Stimulated activated CD4-positive, alpha-beta T cell treated with anti-CD3 and anti-CD28 coated beads, Interleukin-15, amount 100 ng/mL, for 1 hour (primary cell): ENCODE data around the gene SH3RF3.

Experiments
- DNase-seq, 2 donors: peaks; one replicate each; pipeline ENCODE4 v3.0.0-alpha.2; 2020; ENCODE audit warnings: low read depth in 1 of 2, low spot score in 1 of 2

SH3RF3 gene

GRCh38 chr2:109513230-109513629 is 384.2 kb downstream of the SH3RF3 start:
- no peak for DNase-seq

- no peak for DNase-seq
Observed at GRCh38 chr2:109513749-109514588, 385.0 kb downstream of the SH3RF3 start.

DNA sequence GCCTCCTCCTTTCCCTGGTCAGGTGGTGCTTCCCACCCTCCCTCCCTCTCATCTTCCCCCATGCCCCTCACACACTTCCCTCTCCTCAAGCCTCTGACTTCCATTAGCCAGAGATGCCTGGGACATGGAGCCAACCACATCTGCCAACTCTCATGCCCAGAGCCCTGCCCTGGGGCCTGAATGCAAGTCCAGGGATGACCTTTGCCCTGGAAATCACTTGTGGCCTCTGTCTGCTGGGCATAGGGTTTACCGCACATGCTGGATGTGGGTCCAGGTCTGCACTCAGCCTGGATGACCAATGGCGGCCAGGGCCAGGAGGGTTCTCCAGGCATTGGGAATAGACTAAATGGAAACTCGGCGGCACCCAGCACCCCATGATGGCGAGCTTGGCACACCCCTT is 385.9 kb downstream of the SH3RF3 start:
- no peak for DNase-seq

GRCh38 chr2:109516445-109517117 is 387.6 kb downstream of the SH3RF3 start:
- DNase-seq: no peak

DNA sequence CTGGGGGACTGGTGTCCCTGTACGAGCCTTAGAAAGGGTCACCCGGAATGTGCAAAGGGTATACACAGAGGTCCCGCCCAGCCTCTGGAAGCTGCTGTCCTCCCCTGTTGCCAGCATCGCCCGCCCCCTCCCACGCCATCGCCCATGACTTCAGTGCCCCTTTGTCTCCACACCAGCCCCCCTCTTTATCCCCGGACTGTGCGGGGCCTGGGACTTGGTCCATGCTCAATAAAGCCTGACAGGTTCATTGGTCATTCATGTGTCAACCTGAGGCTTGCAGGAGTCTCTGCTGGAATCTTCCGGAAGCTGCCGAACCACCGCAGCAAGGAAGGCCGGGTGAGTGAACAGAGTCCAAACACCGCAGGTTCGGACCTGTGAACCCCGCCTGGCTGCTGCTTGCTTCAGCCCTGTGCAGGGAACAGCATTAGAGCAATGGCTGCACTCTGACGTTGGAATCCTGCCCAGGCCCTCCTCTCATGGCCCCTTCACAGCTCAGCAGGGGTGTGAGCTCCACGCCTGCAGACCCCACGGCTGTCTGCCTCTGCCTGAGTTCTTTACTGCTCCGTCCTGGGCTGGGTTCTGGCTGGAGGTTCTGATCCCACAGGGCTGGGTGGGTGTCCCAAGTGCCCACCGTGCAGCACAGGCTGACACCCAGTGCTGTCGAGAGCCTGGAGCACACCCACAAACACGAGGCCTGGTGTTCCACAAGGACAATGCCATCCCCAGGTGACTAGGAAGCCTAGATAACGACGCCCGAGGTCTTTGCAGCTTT is 388.3 kb downstream of the SH3RF3 start:
- no peak for DNase-seq

GRCh38 chr2:109519513-109519912 is 390.5 kb downstream of the SH3RF3 start:
- no peak for DNase-seq

DNA sequence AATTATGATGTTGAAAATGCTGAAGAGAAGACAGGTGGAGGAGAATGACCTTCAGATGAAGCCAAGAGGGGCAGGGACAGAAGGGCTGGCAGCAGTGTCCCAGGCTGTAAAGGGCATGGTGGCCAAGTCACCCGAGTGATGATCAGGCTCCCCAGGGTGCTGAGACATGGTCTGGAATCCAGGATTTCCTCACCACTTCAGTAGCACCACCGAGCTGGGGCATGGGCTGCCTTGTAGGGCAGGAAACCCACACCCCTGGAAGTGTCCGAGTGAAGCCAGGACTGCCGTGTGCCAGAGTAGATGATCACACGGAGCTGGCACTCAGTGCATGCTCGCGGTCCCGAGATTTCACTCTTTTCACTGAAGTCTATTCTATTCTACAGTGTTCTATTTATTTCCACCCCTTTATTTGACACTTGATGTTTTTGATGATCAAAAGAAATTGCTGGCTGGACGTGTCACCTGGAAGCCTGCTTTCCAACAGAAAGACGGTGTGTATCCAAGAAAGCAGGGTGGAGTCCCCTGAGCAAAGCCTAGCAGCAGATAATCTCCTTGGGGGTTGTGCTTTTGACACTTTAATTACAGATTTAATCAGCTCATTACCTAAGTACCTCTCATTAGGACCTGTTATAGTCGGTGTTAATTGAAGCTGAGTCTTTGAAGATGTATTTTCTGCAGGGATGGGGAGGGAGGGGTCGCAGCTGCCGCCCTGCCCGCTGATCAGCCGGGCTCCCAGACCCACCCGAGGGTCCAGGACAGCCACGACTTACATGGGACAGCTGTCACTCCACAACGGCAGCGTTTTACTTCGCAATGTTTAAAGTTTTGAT is 392.4 kb downstream of the SH3RF3 start:
- no peak for DNase-seq

DNA sequence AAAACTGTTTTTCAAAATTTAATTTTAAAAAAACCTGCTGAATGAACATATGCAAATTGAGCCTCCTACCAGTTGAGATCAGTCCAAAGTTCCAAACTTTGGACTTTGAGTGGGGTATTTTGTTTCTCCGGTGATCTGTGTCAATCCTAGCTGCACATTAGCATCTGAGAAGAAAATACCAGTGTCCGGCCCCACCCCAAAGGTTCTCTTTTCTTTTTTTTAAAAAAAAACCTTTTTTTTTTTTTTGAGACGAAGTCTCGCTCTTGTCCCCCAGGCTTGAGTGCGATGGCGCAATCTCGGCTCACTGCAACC is 393.0 kb downstream of the SH3RF3 start:
- no peak for DNase-seq

GRCh38 chr2:109523121-109523520 is 394.1 kb downstream of the SH3RF3 start:
- no peak for DNase-seq

DNA sequence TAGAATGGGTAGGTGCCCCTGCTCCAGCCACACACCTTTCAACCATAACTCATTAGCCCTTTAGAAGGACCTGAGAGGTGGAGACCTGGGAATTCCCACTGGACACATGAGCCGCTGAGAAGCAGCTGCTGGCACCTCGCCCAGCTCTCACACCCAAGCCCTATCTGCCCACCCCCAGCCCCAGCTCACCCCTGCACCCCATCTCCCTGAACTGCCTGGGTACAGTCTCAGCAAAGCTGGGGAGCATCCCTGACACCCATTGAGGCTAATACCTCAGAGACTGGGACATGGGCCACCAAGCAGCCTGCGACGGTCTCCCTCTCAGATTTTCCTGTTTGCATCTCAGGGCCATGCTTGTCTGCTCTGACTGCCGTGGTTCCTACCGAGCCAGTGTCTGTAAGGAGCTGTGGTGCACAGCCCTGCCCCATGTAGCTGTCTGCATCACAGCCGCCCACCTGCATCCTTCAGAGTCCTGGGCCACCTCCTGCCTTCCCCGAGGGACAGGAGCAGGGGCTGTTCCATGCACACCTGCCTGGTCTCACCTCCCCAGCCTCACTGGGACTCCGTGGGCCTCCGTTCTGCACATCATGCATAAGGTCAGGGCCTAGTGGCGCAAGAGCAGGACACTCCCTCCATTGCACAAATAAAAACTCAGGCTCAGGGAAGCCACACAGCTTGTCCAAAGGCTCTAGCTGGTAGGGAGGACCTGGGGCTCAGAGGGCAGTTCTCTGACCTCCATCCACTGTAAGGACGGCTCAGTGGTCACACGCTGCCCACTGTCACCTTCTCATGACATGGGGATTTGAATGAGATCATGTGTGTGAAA is 394.7 kb downstream of the SH3RF3 start:
- no peak for DNase-seq

GRCh38 chr2:109525836-109526235 is 396.8 kb downstream of the SH3RF3 start:
- DNase-seq: no peak

DNA sequence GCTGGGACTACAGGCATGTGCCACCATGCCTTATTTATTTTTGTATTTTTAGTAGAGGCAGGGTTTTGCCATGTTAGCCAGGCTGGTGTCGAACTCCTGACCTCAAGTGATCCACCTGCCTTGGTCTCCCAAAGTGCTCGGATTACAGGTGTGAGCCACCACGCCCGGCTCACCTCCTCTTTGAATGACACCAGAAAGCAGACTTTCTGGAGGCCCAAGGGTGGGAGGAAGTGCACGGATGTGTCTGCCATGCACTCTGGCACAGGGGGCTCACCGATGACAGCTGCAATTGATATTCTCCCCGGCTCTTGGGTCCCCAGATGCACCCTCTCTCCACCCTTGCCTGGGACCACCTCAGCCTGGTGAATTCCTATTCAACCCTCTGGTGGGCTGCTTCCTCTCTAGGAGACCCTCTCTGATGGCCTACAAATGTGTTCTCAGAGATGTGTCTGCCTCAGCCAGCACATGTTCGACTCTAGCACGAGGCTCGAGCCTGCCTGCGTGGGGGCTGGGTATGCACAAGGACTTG is 397.5 kb downstream of the SH3RF3 start:
- DNase-seq: no peak

DNA sequence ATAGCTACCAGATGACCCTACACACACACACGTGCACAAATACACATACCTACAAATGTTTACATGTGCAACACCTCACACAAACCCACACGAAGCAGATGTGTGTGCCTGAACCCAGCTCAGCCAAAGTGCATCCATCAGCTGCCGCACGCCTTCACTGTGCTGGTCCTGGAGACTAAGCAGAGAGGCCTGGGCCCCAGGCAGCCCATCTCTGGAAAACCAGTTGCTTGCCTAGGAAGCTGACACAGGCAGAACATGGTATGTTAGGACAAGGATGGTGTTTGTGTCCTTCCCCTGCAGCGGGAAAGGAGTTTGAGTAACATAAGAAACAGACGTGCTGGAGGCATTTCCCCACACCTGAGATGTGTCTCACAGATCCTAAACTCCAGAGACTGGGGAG is 398.1 kb downstream of the SH3RF3 start:
- no peak for DNase-seq

GRCh38 chr2:109527846-109528705 is 399.1 kb downstream of the SH3RF3 start:
- DNase-seq: no peak

- DNase-seq: no peak
Observed at GRCh38 chr2:109528811-109529501, 400.0 kb downstream of the SH3RF3 start.

- DNase-seq: no peak
Observed at GRCh38 chr2:109529532-109530449, 400.8 kb downstream of the SH3RF3 start.

DNA sequence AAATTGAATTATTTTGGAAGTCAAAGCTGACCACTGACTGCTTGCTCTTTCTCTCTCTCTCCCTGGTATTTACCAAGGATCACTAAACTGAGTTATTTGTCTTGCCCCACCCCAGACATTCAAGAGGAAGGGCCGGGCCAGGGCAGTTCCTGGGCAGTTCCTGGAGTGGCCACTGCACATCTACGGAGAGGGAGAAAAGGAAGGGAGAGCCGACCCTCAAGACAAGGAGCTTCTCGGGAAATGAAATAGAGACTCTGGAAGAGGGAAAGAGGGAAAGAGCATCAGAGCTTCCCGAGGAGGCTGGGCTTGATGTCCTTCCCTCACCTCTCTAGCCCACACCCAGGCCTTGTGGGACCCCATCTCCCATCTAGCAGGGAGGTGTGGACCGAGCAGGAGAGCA is 401.7 kb downstream of the SH3RF3 start:
- DNase-seq: no peak
